ENCODE data around the gene RASGEF1B. TPM values are rescaled to one million over a fixed set of nuclear protein-coding genes. Genes with fewer than 3 reads are reported as not detected.

Gene RASGEF1B
- total and polyA plus RNA-seq, 2 donors (not counting 3 experiments of a cell fraction or from before 2014, with no cell fraction given) = not detected

DNA sequence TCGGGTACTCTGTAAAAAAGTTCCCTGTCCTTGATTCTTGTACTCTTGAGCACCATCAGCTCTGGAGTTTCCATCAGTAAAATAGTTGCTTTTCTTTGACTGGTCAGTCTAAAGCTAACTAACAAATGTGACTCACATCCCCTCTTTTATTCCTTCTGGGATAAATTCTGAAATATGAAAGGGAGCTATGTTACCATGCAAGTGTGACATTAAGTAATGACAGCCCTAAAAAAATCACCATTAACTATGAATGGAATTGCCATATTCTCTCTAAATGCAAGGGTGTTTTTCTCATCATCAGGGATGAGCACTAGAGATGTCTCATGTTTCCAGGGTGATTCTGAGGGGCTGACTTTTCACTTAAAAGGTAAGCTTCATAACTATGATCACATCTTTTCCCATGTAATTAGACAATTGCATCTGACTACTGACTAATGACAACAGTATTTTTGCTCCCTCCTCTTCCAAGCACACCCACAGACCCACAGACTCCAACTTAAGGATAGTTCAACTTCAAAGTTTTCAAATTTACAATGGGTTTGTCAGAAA lies 26.9 kb upstream of the RASGEF1B start:
- Histone ChIP-seq H3K9me3 (replicated peaks; ENCODE audit: control insufficient read depth, insufficient read depth, low read length) (no peaks in the 10 kb centered on the region), H3K4me2 (ENCODE audit: insufficient read depth, low read length) (no peak overlapping the region), H3K4me1 (ENCODE audit: control insufficient read depth, extremely low read depth, insufficient read depth, low read length) (no peaks in the 10 kb centered on the region), H4K20me1 (replicated peaks; ENCODE audit: control insufficient read depth, extremely low read depth, insufficient read depth, low read length) (no peaks in the 10 kb centered on the region), H3K4me3 (replicated peaks in 1 of 3; ENCODE audit: insufficient read depth in 1 of 3, low read depth in 1 of 3, low read length in 3 of 3) (no peak overlapping the region), H3K27me3 (ENCODE audit: control insufficient read depth in 2 of 2, insufficient read depth in 2 of 2, low read length in 2 of 2) (no peaks in the 10 kb centered on the region), H2AFZ (ENCODE audit: low read depth, low read length) (no peak overlapping the region), H3K9ac (replicated peaks; ENCODE audit: extremely low read depth, insufficient read depth, low read length) (no peak overlapping the region), H3K9me1 (replicated peaks; ENCODE audit: control insufficient read depth, extremely low read depth, insufficient read depth, low read length) (no peaks in the 10 kb centered on the region), H3K27ac (ENCODE audit: insufficient read depth, low read depth, low read length) (no peak overlapping the region), H3K79me2 (ENCODE audit: control insufficient read depth, insufficient read depth, low read length) (no peaks in the 10 kb centered on the region), H3K36me3 (ENCODE audit: control insufficient read depth in 2 of 2, extremely low read depth in 1 of 2, insufficient read depth in 2 of 2, low read length in 2 of 2) (no peaks in the 10 kb centered on the region)
- no TSS peak for BruUV-seq (replicated peaks)
- DNase-seq (ENCODE audit: low read depth, low spot score) = no peak
- FAIRE-seq = no peak
- dilution Hi-C loops (cut with MboI; ENCODE audit: extremely low pct_ligation_motif_present, low sequenced_read_pairs) = no loop called here
- intact Hi-C loops (cut with micrococcal nuclease) = no loop called here
- CTCF ChIA-PET = interaction anchor here (1.1 kb wide), 1 partner anchor 11 kb away, joined by 3 read pairs; no protein-coding TSS in a partner anchor
- POLR2A ChIA-PET = no interaction called here
- TF ChIP-seq JUN (IDR thresholded peaks at IDR 0.05; ENCODE audit: borderline replicate concordance, insufficient read depth, insufficient read length, low read depth) = no peak
- no peak for TF ChIP-seq GATA2 (IDR thresholded peaks at IDR 0.05; ENCODE audit: insufficient read depth, insufficient read length, low read depth, low read length)
- TF ChIP-seq MYC (IDR thresholded peaks at IDR 0.05; ENCODE audit: low read depth, low read length) = no peak

DNA sequence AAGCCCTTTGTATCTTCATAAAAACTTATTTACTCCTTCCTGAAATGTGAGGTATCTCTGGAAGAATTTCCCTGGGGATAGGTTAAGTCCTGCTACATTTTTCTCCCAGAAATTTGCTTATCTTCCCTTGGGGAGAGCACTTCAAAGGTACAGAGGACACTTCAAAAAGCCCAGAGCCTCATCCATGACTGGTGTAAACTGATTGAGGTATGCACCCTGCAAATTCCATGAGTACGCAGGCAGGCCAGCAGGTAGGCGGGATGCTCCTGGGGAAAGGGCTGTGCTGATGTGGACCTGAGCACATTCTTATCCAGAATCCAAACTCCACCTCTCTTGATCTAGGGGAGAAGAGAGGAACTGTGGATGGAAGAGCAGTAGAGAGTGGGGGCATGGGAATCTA lies 26.3 kb upstream of the RASGEF1B start:
- H3K9me3 ChIP-seq (replicated peaks; ENCODE audit: control insufficient read depth, insufficient read depth, low read length) = no peaks in the 10 kb centered on the region
- TF ChIP-seq POLR2AphosphoS5 (IDR thresholded peaks at IDR 0.05; ENCODE audit: insufficient read depth, low read depth, low read length) = no peak
- H3K9ac ChIP-seq (replicated peaks; ENCODE audit: extremely low read depth, insufficient read depth, low read length) = no peak overlapping the region
- no peaks in the 10 kb centered on the region for H3K4me1 ChIP-seq (ENCODE audit: control insufficient read depth, extremely low read depth, insufficient read depth, low read length)
- no TSS peak for BruUV-seq (replicated peaks)
- H3K4me3 ChIP-seq (replicated peaks in 1 of 3; ENCODE audit: insufficient read depth in 1 of 3, low read depth in 1 of 3, low read length in 3 of 3) = no peak overlapping the region
- POLR2A ChIA-PET = no interaction called here
- dilution Hi-C loops (cut with MboI; ENCODE audit: extremely low pct_ligation_motif_present, low sequenced_read_pairs) (no loop called here), intact Hi-C loops (cut with micrococcal nuclease) (no loop called here)
- no peak overlapping the region for H3K4me2 ChIP-seq (ENCODE audit: insufficient read depth, low read length)
- CTCF ChIA-PET = no interaction called here
- FAIRE-seq (no peak), DNase-seq (ENCODE audit: low read depth, low spot score) (no peak)
- no peaks in the 10 kb centered on the region for H4K20me1 ChIP-seq (replicated peaks; ENCODE audit: control insufficient read depth, extremely low read depth, insufficient read depth, low read length)
- H3K27me3 ChIP-seq (ENCODE audit: control insufficient read depth in 2 of 2, insufficient read depth in 2 of 2, low read length in 2 of 2) = no peaks in the 10 kb centered on the region
- H3K9me1 ChIP-seq (replicated peaks; ENCODE audit: control insufficient read depth, extremely low read depth, insufficient read depth, low read length) = no peaks in the 10 kb centered on the region
- no peaks in the 10 kb centered on the region for H3K79me2 ChIP-seq (ENCODE audit: control insufficient read depth, insufficient read depth, low read length)
- H3K36me3 ChIP-seq (ENCODE audit: control insufficient read depth in 2 of 2, extremely low read depth in 1 of 2, insufficient read depth in 2 of 2, low read length in 2 of 2) = no peaks in the 10 kb centered on the region
- no peak overlapping the region for H3K27ac ChIP-seq (ENCODE audit: insufficient read depth, low read depth, low read length)
- no peak overlapping the region for H2AFZ ChIP-seq (ENCODE audit: low read depth, low read length)

Measured in endothelial cell of umbilical vein (primary cell).